ENCODE results near the gene NOL12. TPM values are rescaled to one million over a fixed set of nuclear protein-coding genes. Genes with fewer than 3 reads are reported as not detected.
"Not testable (repeated sequence)": the region's sequence is repeated elsewhere in the genome, so short reads cannot be mapped to it uniquely, and the experiment has no call there.

NOL12 gene
- total RNA-seq, 1 donor from 2014 or later = 19.2 TPM

DNA sequence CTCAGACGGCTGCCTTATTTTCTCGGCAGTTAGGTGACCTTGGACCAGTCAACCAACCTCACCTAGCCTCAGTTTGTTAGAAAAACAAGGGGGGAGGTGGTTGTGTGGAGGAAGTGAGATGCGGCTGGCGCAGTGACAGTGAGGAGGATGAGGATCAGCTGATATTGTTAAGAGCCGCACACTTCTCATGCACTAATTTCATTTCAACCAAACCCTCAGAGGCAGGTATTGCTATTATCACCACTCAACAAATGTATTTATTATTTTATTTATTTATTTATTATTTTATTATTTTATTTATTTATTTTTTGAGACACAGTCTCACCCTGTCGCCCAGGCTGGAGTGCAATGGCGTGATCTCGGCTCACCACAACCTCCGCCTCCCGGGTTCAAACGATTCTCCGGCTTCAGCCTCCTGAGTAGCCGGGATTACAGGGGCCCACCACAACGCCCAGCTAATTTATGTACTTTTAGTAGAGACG lies 8.6 kb upstream of the NOL12 start:
- FAIRE-seq (no peak), DNase-seq (ENCODE audit: low spot score in 2 of 2) (no peak)

DNA sequence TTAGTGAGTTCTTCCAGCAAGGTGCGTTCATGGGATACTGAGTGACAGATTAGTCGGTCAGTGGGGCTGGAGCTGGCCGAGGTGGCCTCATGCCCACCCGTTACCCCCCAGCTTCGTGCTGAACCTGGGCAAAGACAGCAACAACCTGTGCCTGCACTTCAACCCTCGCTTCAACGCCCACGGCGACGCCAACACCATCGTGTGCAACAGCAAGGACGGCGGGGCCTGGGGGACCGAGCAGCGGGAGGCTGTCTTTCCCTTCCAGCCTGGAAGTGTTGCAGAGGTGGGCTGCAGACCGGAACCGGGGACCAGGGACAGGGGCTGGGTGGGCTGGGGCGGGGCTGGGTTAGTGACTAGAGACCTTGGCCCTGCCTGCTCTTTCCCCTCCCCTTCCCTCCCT lies 7.8 kb upstream of the NOL12 start:
- no peak for DNase-seq (ENCODE audit: low spot score in 2 of 2)
- no peak for FAIRE-seq

GRCh38 chr22:37679670-37680069 lies 6.5 kb upstream of the NOL12 start:
- no peak for FAIRE-seq
- DNase-seq (ENCODE audit: low spot score in 2 of 2) = no peak

DNA sequence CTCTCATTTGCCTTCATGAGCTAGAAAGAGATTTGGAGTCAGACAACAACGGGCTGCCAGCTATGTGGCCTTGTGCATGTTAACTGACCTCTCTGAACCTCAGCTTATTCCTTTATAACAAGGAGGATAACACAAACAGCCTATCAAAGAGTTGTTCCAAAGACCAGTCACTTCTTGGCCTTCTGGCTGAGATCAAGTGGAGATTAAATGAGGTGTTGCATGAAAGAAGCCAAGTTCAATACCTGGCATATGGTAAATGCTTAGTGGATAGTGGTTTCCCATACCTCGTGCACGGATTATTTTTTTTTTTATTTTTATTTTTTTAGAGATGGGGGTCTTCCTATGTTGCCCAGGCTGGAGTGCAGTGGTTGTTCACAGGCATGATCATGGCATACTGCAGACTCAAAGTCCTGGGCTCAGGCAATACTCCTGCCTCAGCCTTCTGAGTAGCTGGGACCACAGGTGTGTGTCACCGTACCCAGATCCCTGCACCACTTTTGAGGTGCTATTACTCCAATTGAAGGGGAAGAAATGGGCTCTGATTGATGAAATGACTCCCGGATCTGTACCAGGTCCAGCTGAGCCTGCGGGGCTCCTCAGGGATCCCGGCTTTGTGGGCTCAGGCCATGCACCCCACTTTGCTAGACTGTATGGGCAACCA lies 5.8 kb upstream of the NOL12 start:
- DNase-seq (ENCODE audit: low spot score in 2 of 2) (no peak), FAIRE-seq (no peak)

DNA sequence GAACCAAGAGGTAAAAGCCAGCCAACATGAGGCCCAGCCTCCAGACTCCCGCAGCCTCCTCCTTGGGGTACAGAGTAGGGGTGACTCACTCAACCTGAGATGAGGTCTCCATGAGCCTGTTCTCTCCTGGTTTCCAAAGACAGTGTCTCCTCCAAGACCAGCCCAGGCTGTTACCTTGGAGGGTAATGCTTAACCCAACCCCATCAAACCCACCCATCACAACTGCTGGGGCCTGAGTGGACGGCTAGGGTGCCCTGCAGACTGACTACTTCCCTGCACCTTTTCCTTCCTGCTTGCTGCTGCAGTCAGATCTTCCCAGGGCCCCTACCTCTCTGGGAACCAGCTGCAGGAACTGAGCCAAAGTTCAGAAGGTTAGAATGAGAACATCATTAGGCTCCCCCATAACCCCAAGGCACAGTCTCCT lies 5.1 kb upstream of the NOL12 start:
- FAIRE-seq (no peak), DNase-seq (ENCODE audit: low spot score in 2 of 2) (no peak)

GRCh38 chr22:37681556-37682049 lies 4.5 kb upstream of the NOL12 start:
- DNase-seq (ENCODE audit: low spot score in 2 of 2) (peak in 1 of 2 donors; percentile 76), FAIRE-seq (no peak)

DNA sequence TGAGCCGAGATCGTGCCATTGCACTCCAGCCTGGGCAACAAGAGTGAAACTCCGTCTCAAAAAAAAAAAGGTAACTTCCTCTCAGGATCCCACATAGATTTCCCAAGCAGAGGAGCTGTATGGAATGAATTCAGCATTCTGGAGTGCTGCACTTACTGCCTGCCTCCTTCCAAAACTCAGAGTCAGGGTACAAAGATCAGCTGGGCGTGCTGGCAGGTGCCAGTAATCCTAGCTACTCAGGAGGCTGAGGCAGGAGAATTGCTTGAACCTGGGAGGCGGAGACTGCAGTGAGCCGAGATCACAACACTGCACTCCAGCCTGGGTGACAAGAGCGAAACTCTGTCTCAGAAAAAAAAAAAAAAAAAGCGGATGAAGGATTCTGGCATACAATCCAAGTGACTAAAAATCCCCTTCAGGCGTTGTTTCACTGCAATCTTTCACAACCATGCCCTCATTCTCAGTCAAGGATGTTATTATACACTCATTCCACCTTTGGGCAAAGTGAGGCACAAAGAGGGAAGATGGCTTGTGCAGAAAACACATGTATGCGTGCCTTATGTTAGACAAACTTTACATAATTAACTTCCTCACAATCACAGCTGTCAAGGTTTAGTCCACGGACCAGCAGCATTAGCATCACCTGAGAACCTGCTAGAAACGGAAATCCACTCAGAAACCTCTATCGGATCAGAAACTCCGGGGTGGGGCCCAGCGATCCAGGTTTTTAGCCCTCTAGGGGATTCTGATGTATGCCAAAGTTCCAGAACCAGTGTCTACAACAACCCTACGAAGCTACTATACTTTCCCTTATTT lies 1.1 kb upstream of the NOL12 start:
- no peak for FAIRE-seq
- no peak for DNase-seq (ENCODE audit: low spot score in 2 of 2)

DNA sequence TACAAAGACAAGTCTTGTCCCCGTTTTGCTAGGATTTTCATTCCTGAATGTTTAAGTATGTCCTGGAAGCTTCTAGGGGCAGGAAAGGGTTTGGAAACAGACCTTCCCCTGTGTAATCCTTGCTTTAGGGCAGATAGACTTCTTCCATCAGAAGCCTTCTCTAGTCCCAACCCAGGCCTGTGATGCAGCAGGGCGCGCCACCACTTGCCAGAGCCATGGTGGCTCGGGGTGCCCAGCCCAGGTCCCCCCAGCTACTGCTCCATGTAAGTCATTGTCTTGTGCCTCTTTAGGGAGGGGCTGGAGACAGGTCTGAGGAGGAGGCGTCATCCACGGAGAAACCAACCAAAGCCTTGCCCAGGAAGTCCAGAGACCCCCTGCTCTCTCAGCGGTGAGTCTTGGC lies 4.3 kb downstream of the NOL12 start:
- FAIRE-seq (no peak), DNase-seq (ENCODE audit: low spot score in 2 of 2) (no peak)

DNA sequence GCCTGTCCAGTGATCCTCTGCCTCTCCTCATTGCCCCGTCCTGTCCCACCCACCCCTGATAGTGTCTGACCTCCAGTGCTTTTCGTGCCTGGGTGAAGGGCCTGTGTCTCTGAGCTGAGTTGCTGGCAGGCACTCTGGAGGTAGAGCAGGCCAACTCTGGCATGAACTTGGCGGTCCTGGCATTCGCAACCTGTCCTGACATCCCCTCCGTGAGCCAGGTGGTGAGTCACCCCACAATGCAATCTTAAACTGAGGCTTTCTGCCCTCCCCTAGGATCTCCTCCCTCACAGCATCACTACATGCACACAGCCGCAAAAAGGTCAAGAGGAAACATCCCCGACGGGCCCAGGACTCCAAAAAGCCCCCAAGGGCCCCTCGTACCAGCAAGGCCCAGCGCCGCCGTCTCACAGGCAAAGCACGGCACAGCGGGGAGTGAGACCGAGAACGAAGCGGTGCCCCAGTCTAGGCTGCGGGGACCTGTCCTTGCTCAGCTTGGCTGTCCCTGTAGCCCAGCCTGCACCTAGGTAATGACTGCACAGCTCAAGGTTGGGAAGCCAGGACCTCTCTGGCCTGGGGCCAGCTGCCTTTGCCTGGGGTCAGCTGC lies 4.9 kb downstream of the NOL12 start:
- no peak for FAIRE-seq
- DNase-seq (ENCODE audit: low spot score in 2 of 2) = no peak

- DNase-seq (ENCODE audit: low spot score in 2 of 2) (no peak), FAIRE-seq (no peak)
Measured at GRCh38 chr22:37692627-37693285, 6.6 kb downstream of the NOL12 start.

- FAIRE-seq; DNase-seq (ENCODE audit: low spot score in 2 of 2): not testable (repeated sequence)
Measured at GRCh38 chr22:37694131-37694530, 8.0 kb downstream of the NOL12 start.

DNA sequence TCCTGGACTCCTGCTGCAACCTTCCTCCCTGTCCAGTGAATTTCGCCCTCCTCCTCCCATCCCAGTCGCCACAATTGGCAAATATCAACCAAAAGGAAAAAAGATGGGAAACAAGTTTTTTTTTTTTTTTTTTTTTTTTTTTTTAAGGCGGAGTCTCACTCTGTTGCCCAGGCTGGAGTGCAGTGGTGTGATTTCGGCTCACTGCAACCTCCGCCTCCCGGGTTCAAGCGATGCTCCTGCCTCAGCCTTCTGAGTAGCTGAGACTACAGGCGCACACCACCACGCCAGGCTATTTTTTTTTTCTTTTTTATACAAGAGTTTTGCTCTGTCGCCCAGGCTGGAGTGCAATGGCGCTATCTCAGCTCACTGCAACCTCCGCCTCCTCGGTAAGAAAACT lies 10.1 kb downstream of the NOL12 start:
- not testable (repeated sequence) for DNase-seq (ENCODE audit: low spot score in 2 of 2); FAIRE-seq

DNA sequence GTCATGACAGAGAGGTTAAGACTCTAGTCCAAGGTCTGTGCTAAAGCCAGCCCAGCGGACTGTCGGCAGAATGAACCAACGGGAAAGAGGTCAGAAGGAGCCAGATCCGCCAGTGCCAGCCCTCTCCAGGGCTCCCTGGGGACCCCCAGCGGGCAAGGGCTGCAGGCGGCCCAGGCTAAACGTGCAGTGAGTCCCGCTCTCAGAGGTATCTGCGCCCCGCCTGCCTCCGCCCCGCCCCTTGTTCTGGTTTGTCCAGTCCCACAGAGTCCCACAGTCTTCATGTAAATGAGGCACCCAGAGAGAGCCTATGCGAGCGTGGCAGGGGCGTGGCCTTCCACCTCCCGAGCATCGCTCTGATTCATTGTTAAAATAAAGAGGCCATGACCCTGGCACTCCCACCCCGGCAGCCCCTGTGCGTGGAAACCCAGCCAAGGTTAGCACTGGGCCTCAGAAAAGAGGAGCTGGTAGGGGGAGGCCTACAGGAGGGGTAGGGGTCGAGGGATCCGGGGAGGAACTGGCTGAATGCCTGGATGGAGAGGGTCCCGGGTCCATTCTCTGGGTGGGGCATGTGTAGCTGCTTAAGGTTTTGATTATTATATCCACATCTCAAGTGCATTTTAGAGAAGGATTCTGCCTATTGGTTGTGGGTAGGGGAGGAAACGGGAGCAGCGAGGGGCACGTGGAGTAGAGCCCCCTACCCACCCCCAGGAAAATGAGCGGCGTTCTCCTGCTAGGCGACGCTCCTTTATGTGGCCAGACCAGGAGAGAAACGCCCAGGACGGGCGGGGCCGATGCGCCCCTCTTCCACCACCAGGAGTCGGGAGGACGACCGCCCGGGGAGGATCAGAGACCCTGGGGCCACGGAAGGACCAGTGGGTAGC lies 10.8 kb downstream of the NOL12 start, which contains the start of gene TRIOBP:
Gene TRIOBP, plus strand, starts transcription at position 392 of the 881 bp plus-strand sequence. CDS start 4,318 bp downstream, outside the sequence.
- FAIRE-seq = no peak
- peak; percentile 54 to 86 for DNase-seq (ENCODE audit: low spot score in 2 of 2)

DNA sequence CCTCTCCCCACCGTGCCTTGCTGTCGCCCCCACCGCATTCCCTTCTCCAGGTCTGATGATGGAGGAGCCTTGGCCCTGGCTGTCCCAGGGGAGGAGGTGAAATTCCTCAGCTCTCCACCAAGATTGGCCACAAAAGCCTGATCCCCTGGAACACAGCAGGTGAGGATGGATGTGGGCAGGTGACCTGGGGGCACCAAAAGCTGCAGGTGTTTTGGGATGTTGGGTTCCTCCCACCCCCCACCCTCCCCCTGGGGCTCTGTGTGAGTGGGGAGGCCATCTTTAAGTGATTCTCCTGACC lies 11.3 kb downstream of the NOL12 start:
- DNase-seq (ENCODE audit: low spot score in 2 of 2) = no peak
- FAIRE-seq = no peak

DNA sequence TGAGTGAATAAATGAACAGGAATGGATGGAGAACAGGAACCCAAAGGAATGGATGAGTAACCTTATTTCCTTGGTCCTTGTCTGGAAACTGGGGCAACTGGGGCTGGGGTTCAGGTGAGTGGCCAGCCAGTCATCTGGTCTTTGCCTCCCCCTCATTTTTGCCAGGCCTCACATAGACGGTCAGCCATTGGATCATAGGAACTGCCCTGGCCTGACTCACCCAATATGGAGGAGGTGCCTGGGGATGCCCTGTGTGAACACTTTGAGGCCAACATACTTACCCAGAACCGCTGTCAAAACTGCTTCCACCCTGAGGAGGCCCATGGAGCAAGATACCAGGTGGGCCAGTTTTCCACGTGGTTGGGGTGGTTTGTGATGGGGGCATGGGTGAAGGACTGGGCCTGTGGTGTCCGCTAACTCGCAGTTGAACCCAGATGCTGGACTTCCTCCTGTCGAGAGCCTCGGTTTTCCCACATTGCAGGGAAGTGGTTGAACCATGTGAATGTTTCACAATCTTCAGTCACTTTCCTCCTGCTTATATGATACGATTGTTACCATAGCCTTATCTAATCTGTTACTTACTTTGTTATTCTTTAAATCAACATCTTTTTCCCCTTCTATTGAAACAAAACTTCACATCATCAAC lies 15.1 kb downstream of the NOL12 start:
- FAIRE-seq (no peak), DNase-seq (ENCODE audit: low spot score in 2 of 2) (no peak)

GRCh38 chr22:37703906-37704305 lies 17.8 kb downstream of the NOL12 start:
- DNase-seq (ENCODE audit: low spot score in 2 of 2) = no peak
- FAIRE-seq = no peak

DNA sequence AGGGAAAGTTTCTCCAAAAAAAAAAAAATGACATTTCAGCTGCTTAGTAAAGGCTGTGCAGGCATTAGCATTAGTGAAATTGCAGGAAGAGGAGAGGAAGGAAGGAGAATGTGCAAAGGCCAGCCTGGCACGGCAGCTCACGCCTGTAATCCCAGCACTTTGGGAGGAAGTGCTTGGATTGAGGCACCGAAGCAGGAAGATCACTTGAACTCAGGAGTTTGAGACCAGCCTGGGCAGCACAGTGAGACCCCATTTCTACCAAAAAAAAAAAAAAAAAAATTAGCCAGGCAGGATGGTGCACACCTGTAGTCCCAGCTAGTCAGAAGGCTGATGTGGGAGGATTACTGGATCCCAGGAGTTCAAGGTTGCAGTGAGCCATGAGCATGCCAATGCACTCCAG lies 18.5 kb downstream of the NOL12 start:
- DNase-seq (ENCODE audit: low spot score in 2 of 2) (no peak), FAIRE-seq (no peak)

GRCh38 chr22:37705205-37705604 lies 19.1 kb downstream of the NOL12 start:
- DNase-seq (ENCODE audit: low spot score in 2 of 2) (no peak), FAIRE-seq (no peak)
